ENCODE results near the gene GINS1. TPM values are rescaled to one million over a fixed set of nuclear protein-coding genes. Genes with fewer than 3 reads are reported as not detected.

The GINS1 gene
- total RNA-seq, 2 experiments from 2014 or later, result 22.8 to 29.9 TPM

GRCh38 chr20:25495189-25495824, 87.8 kb downstream of the GINS1 start:
- BruUV-seq (replicated peaks), result no TSS peak
- no peak for DNase-seq (ENCODE audit: low spot score)
- H3K9me3 ChIP-seq (ENCODE audit: low read length), result no peaks in the 10 kb centered on the region
- H3K4me1 ChIP-seq (ENCODE audit: insufficient read depth, low read length, poor library complexity, severe bottlenecking), result no peaks in the 10 kb centered on the region
- no peak for TF ChIP-seq EZH2phosphoT487 (IDR thresholded peaks at IDR 0.05; ENCODE audit: borderline replicate concordance, low read depth, low read length)
- no peak for TF ChIP-seq CTCF (conservative IDR thresholded peaks at IDR 0.05; ENCODE audit: low read length)
- H3K4me2 ChIP-seq (ENCODE audit: low read length), result no peak overlapping the region
- no peaks in the 10 kb centered on the region for H3K79me2 ChIP-seq (ENCODE audit: insufficient read depth, low read depth, low read length)
- ChIA-PET POLR2A (no interaction called here), CTCF (ENCODE audit: unreplicated experiment) (no interaction called here)
- no peak overlapping the region for H2AFZ ChIP-seq (ENCODE audit: low read length)
- intact Hi-C loops (cut with micrococcal nuclease; ENCODE audit: unreplicated experiment), result no loop called here
- no peaks in the 10 kb centered on the region for H3K9me2 ChIP-seq (ENCODE audit: insufficient read depth, low read length)
- no peaks in the 10 kb centered on the region for H3K36me3 ChIP-seq (ENCODE audit: insufficient read depth, low read length)
- H3K4me3 ChIP-seq (ENCODE audit: low read depth, low read length, poor library complexity, severe bottlenecking), result no peak overlapping the region
- no peaks in the 10 kb centered on the region for H4K20me1 ChIP-seq (ENCODE audit: insufficient read depth, low read length)
- no peak overlapping the region for H3K27ac ChIP-seq (ENCODE audit: low read depth, low read length, poor library complexity, severe bottlenecking)

- POLR2A ChIA-PET, result no interaction called here
- TF ChIP-seq EZH2phosphoT487 (IDR thresholded peaks at IDR 0.05; ENCODE audit: borderline replicate concordance, low read depth, low read length), result no peak
- no peak for TF ChIP-seq CTCF (conservative IDR thresholded peaks at IDR 0.05; ENCODE audit: low read length)
- CTCF ChIA-PET (ENCODE audit: unreplicated experiment), result no interaction called here
- Histone ChIP-seq H3K4me1 (ENCODE audit: insufficient read depth, low read length, poor library complexity, severe bottlenecking) (no peaks in the 10 kb centered on the region), H3K27ac (ENCODE audit: low read depth, low read length, poor library complexity, severe bottlenecking) (no peak overlapping the region), H2AFZ (ENCODE audit: low read length) (no peak overlapping the region), H3K79me2 (ENCODE audit: insufficient read depth, low read depth, low read length) (no peaks in the 10 kb centered on the region), H3K36me3 (ENCODE audit: insufficient read depth, low read length) (no peaks in the 10 kb centered on the region), H3K9me3 (ENCODE audit: low read length) (no peaks in the 10 kb centered on the region), H4K20me1 (ENCODE audit: insufficient read depth, low read length) (no peaks in the 10 kb centered on the region), H3K4me3 (ENCODE audit: low read depth, low read length, poor library complexity, severe bottlenecking) (no peak overlapping the region), H3K4me2 (ENCODE audit: low read length) (no peak overlapping the region), H3K9me2 (ENCODE audit: insufficient read depth, low read length) (no peaks in the 10 kb centered on the region)
- no TSS peak for BruUV-seq (replicated peaks)
- intact Hi-C loops (cut with micrococcal nuclease; ENCODE audit: unreplicated experiment), result no loop called here
- DNase-seq (ENCODE audit: low spot score), result no peak
Observed at GRCh38 chr20:25496165-25496967, 88.9 kb downstream of the GINS1 start.

GRCh38 chr20:25496968-25497401, 89.5 kb downstream of the GINS1 start:
- BruUV-seq (replicated peaks), result no TSS peak
- Histone ChIP-seq H3K79me2 (ENCODE audit: insufficient read depth, low read depth, low read length) (no peaks in the 10 kb centered on the region), H4K20me1 (ENCODE audit: insufficient read depth, low read length) (no peaks in the 10 kb centered on the region), H3K4me3 (ENCODE audit: low read depth, low read length, poor library complexity, severe bottlenecking) (no peak overlapping the region), H3K27ac (ENCODE audit: low read depth, low read length, poor library complexity, severe bottlenecking) (no peak overlapping the region), H3K36me3 (ENCODE audit: insufficient read depth, low read length) (no peaks in the 10 kb centered on the region), H3K9me3 (ENCODE audit: low read length) (no peaks in the 10 kb centered on the region), H2AFZ (ENCODE audit: low read length) (no peak overlapping the region), H3K4me2 (ENCODE audit: low read length) (no peak overlapping the region), H3K9me2 (ENCODE audit: insufficient read depth, low read length) (no peaks in the 10 kb centered on the region), H3K4me1 (ENCODE audit: insufficient read depth, low read length, poor library complexity, severe bottlenecking) (no peaks in the 10 kb centered on the region)
- ChIA-PET POLR2A (no interaction called here), CTCF (ENCODE audit: unreplicated experiment) (no interaction called here)
- DNase-seq (ENCODE audit: low spot score), result no peak
- intact Hi-C loops (cut with micrococcal nuclease; ENCODE audit: unreplicated experiment), result no loop called here
- TF ChIP-seq CTCF (conservative IDR thresholded peaks at IDR 0.05; ENCODE audit: low read length) (no peak), EZH2phosphoT487 (IDR thresholded peaks at IDR 0.05; ENCODE audit: borderline replicate concordance, low read depth, low read length) (no peak)

Data from OCI-LY7 (cell line).